ENCODE measurements around the gene DLX4.

DLX4 gene

GRCh38 chr17:50018909-50019308 is 49.9 kb downstream of the DLX4 start:
- TF ChIP-seq CTCF (conservative IDR thresholded peaks at IDR 0.05; ENCODE audit: low read length) (no peak), EZH2phosphoT487 (IDR thresholded peaks at IDR 0.05; ENCODE audit: borderline replicate concordance) (no peak)
- Histone ChIP-seq H3F3A (ENCODE audit: low read depth) (peaks cover 5% of the 10 kb centered on the region), H3K4me2 (ENCODE audit: low read depth, low read length, poor library complexity, severe bottlenecking) (no peak overlapping the region)

GRCh38 chr17:50020841-50021599 is 52.0 kb downstream of the DLX4 start:
- Histone ChIP-seq H3K36me3 (ENCODE audit: insufficient read depth, low read length) (no peaks in the 10 kb centered on the region), H3F3A (ENCODE audit: low read depth) (peaks cover 14% of the 10 kb centered on the region), H3K4me2 (ENCODE audit: low read depth, low read length, poor library complexity, severe bottlenecking) (no peak overlapping the region), H4K20me1 (ENCODE audit: insufficient read depth, low read length, poor library complexity, severe bottlenecking) (no peaks in the 10 kb centered on the region), H3K9me2 (replicated peaks; ENCODE audit: low read depth, low read length) (no peaks in the 10 kb centered on the region), H3K79me2 (ENCODE audit: insufficient read depth, low read length) (no peaks in the 10 kb centered on the region), H2AFZ (ENCODE audit: low read length) (no peak overlapping the region), H3K27me3 (ENCODE audit: insufficient read depth, low read length, poor library complexity, severe bottlenecking) (no peaks in the 10 kb centered on the region), H3K9ac (ENCODE audit: low read depth, low read length, poor library complexity, severe bottlenecking) (no peak overlapping the region), H3K9me3 (ENCODE audit: insufficient read depth, low read depth, low read length) (no peaks in the 10 kb centered on the region), H3K4me1 (ENCODE audit: insufficient read depth, low read length, poor library complexity, severe bottlenecking) (no peaks in the 10 kb centered on the region), H3K4me3 (ENCODE audit: low read length, poor library complexity, severe bottlenecking) (no peak overlapping the region)
- TF ChIP-seq CTCF (conservative IDR thresholded peaks at IDR 0.05; ENCODE audit: low read length) (no peak), EZH2phosphoT487 (IDR thresholded peaks at IDR 0.05; ENCODE audit: borderline replicate concordance) (no peak)

More at GRCh38 chr17:50018909-50019308, 49.9 kb downstream of the DLX4 start:
- H3K4me3 ChIP-seq (ENCODE audit: low read length, poor library complexity, severe bottlenecking) = no peak overlapping the region
- no peaks in the 10 kb centered on the region for H3K4me1 ChIP-seq (ENCODE audit: insufficient read depth, low read length, poor library complexity, severe bottlenecking)
- H3K9me3 ChIP-seq (ENCODE audit: insufficient read depth, low read depth, low read length) = peaks cover 10% of the 10 kb centered on the region; the same call in 1 of the 2 replicates
- no peaks in the 10 kb centered on the region for H3K27me3 ChIP-seq (ENCODE audit: insufficient read depth, low read length, poor library complexity, severe bottlenecking)
- no peaks in the 10 kb centered on the region for H3K36me3 ChIP-seq (ENCODE audit: insufficient read depth, low read length)
- H3K79me2 ChIP-seq (ENCODE audit: insufficient read depth, low read length) = no peaks in the 10 kb centered on the region
- H3K9me2 ChIP-seq (replicated peaks; ENCODE audit: low read depth, low read length) = no peaks in the 10 kb centered on the region
- H2AFZ ChIP-seq (ENCODE audit: low read length) = no peak overlapping the region
- no peak overlapping the region for H3K9ac ChIP-seq (ENCODE audit: low read depth, low read length, poor library complexity, severe bottlenecking)
- H4K20me1 ChIP-seq (ENCODE audit: insufficient read depth, low read length, poor library complexity, severe bottlenecking) = no peaks in the 10 kb centered on the region

GRCh38 chr17:50021681-50022370 is 52.8 kb downstream of the DLX4 start:
- H3K4me2 ChIP-seq (ENCODE audit: low read depth, low read length, poor library complexity, severe bottlenecking) = no peak overlapping the region
- no peak overlapping the region for H3K4me3 ChIP-seq (ENCODE audit: low read length, poor library complexity, severe bottlenecking)
- H2AFZ ChIP-seq (ENCODE audit: low read length) = no peak overlapping the region
- H3K9ac ChIP-seq (ENCODE audit: low read depth, low read length, poor library complexity, severe bottlenecking) = no peak overlapping the region
- no peaks in the 10 kb centered on the region for H3K79me2 ChIP-seq (ENCODE audit: insufficient read depth, low read length)
- H3K36me3 ChIP-seq (ENCODE audit: insufficient read depth, low read length) = no peaks in the 10 kb centered on the region
- no peaks in the 10 kb centered on the region for H3K27me3 ChIP-seq (ENCODE audit: insufficient read depth, low read length, poor library complexity, severe bottlenecking)
- H3F3A ChIP-seq (ENCODE audit: low read depth) = peaks cover 14% of the 10 kb centered on the region
- no peaks in the 10 kb centered on the region for H3K9me2 ChIP-seq (replicated peaks; ENCODE audit: low read depth, low read length)
- H3K4me1 ChIP-seq (ENCODE audit: insufficient read depth, low read length, poor library complexity, severe bottlenecking) = no peaks in the 10 kb centered on the region
- TF ChIP-seq CTCF (conservative IDR thresholded peaks at IDR 0.05; ENCODE audit: low read length) (no peak), EZH2phosphoT487 (IDR thresholded peaks at IDR 0.05; ENCODE audit: borderline replicate concordance) (no peak)
- H3K9me3 ChIP-seq (ENCODE audit: insufficient read depth, low read depth, low read length) = no peaks in the 10 kb centered on the region
- no peaks in the 10 kb centered on the region for H4K20me1 ChIP-seq (ENCODE audit: insufficient read depth, low read length, poor library complexity, severe bottlenecking)
